Activated CD4-positive, alpha-beta T cell treated with anti-CD3 and anti-CD28 coated beads for 48 hours (primary cell): ENCODE data around the gene PM20D1.
"Not testable (repeated sequence)": the region's sequence is repeated elsewhere in the genome, so short reads cannot be mapped to it uniquely, and the experiment has no call there.

ENCODE experiments used
- DNase-seq: peaks from one replicate; pipeline ENCODE4 v3.0.0-alpha.2; 2020

Gene PM20D1

DNA sequence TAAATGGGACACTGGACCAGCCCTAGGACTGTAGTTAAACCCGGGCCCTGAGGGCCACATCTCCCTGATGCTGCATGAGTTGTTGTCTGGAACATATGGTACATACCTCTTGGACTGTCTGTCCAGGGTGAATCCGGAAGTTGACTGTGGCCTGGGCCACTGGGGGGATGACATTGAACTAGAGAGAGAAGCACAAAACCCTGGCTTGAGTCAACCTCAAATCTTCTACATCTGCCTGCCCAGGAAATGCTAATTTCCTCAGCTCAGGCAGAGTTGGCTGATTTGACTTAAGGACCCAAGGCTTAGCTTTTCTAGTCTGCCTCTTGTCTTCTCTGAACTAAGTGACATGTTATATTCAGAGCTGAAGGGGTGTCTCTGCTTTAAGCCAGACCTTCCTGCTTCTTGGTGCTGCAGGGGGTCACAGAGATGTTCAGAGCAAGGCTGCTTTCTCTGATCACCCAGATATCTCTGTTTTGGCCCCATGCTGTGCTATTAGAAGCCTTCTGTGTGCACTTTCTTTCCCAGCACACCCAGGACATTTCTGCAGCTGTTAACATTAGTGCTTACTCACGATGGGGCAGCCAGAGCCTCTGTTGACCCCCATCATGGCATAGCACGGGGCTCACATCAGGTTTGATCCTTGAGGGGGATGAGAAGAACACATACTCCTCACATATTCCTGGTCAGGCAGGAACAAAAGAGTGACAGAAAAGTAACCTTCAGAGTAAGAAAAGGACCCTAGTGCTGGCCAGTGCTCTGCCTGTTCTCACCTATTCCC lies 9.6 kb downstream of the PM20D1 start:
- DNase-seq = no peak

DNA sequence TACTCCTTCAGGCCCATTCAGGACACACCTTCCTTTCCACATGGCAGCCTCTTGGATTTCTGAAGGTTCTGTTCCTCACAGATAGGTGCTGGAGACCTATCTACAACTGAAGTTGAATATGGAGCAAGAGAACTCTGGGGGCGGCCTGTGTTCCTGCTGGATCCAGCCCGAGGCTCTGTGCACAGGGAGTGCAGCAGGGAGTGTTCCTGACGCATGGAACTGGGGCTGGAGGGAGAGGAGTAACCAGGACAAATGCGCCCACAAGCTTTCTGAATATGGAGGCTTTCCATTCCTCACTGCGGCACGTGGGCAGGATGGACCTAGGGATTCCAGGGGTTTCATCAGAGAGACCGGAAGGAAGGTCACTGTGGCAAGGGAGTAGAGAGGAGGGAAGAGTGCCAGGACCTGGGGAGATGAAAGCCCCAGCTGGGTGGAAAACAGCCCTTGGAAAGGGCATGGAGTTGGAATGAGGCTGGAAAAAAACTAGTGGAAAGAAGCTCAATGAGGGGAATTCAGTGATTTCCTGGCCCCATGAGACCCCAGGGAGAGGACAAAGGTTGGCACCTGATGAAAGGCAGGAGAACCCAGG lies 12.5 kb downstream of the PM20D1 start:
- DNase-seq = no peak

- DNase-seq = no peak
These were observed 15.2 kb downstream of the PM20D1 start for GRCh38 chr1:205834751-205835150.

GRCh38 chr1:205832326-205832751 lies 17.6 kb downstream of the PM20D1 start:
- DNase-seq = no peak

GRCh38 chr1:205827623-205828022 lies 22.3 kb downstream of the PM20D1 start:
- DNase-seq = no peak

- no peak for DNase-seq
These were observed 22.9 kb downstream of the PM20D1 start for GRCh38 chr1:205826995-205827394.

DNA sequence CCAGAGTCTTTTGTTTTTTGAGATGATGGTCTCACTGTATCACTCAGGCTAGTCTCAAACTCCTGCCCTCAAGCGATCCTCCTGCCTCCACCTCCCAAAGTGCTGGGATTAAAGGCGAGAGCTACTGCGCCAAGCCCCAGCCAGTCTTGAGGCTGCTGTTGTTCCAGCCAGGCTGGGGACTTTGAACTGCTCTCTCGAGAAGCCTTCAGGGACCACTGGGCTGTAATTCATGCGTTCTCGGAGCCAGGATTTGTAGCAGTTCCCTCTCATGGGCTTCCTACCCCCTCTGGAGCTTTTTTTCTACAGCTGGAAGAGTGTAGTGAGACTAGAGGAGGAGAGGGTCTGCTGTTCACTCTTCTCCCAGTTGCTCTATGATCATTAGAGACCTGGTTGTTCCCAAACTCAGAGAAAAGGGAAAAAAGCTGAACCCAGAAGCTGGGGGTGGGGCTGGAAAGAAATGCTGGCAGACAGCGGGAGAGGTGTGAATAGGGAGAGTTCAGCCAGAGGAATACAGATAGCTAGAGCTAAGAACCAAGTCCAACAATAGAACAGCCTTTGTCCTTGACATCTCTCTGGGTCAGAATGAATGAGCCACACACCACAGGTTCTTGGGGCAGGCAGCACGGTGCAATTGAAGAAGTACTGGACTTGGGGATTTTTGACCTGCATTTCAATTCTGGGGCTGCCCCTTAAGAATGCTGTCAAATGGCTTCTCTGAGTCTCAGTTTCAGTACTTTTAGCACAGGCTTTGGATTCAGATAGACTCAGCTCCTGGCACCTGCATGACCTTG lies 23.7 kb downstream of the PM20D1 start:
- DNase-seq = no peak

DNA sequence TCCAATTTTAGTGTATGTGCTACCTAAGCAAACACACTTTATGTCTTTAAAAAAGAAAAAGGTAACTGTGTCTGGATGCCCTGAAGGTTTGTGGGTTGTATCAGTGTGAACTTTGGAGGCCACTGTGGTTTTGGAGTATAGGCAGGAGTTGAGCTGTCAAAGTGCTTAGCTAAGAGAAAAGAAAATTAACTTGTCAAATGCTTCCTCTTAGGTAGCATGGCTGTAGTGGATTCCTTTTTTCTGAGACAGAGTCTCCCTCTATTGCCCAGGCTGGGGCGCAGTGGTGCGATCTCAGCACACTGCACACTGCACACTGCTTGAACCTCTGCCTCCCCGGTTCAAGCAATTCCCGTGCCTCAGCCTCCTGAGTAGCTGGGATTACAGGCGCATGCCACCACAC lies 25.8 kb downstream of the PM20D1 start:
- no peak for DNase-seq

DNA sequence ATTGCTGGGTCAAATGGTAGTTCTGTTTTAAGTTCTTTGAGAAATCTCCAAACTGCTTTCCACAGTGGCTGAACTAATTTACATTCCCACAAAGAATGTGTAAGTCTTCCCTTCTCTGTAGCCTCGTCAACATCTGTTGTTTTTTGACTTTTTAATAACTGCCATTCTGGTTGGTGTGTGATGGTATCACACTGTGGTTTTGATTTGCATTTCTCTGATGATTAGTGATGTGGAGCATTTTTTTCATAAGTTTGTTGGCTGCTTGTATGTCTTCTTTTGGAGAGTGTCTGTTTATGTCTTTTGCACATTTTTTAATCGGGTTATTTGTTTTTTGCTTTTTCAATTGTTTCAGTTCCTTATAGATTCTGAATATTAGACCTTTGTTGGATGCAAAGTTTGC lies 26.7 kb downstream of the PM20D1 start:
- not testable (repeated sequence) for DNase-seq

- DNase-seq = no peak
These were observed 27.5 kb downstream of the PM20D1 start for GRCh38 chr1:205822397-205822796.

- no peak for DNase-seq
These were observed 31.9 kb downstream of the PM20D1 start for GRCh38 chr1:205817988-205818387.

DNA sequence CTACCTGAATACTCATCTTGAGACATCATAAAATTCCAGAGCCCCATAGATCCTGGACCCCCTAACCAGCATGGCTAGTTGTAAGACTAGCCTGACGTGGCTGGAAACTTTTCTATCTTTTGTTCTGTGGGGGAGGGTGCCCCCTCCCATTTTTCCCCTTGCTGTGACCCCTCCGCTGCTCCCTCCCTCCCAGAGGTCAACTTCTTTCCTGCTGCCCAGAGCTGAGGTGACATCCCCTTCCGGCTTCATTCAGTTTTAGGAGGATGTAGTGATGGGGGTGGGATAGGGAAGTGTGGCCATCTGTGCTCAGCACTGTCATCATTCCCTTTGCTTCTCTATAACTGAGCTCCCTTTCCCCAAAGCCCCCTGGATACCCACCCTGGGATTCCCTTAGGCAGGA lies 32.6 kb downstream of the PM20D1 start:
- DNase-seq = no peak

DNA sequence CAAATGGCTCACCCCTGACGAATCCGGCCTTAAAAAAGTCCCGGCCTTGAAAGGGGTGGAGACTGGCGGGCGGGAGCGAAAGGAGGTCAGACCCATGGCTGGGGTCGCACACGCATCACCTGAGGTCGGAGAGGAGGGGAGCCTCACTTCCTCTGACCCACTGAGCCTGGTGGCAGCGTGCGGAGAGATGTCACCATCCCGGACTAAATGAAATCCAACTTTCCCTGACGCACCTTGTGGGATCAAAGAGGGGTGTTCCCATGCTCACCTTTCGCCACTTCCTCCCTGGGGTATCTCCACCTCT lies 36.2 kb downstream of the PM20D1 start:
- peak; percentile 49 for DNase-seq

- DNase-seq = peak; percentile 92
These were observed 36.8 kb downstream of the PM20D1 start, which contains the start of gene SLC41A1 for GRCh38 chr1:205812878-205813754. Gene SLC41A1 (minus strand): TSS chr1:205813198. CDS start chr1:205810441, 2,757 bp downstream.

DNA sequence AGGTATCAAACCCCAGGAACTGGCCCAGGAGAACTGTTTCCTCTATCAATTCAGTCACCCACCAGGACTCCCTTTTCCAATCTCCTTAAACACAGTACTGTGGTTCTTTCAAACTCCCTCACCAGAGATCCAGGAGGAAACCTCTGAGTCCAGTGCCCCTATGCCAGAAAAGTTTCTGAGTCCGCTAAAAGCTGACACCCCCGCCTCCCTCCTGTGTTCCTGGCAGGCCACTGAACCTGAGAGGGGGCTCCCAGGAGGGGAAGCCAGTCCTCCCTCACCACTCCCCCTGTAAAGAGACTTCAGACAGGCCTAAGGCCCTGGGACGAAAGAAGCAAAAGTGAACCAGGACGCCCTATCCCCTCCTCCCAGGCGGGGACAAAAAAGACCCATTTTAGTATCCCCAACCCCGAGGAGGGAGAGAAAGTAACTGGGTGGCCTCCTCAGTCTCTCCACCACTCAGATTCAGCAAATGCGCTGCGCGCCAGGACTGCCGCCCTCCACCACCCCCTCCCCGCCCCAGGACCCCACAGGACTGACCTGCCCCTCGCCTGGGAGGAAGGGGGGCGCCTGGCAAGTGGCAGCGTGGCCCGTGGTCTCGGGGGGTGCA lies 37.6 kb downstream of the PM20D1 start:
- peak; percentile 15 for DNase-seq

DNA sequence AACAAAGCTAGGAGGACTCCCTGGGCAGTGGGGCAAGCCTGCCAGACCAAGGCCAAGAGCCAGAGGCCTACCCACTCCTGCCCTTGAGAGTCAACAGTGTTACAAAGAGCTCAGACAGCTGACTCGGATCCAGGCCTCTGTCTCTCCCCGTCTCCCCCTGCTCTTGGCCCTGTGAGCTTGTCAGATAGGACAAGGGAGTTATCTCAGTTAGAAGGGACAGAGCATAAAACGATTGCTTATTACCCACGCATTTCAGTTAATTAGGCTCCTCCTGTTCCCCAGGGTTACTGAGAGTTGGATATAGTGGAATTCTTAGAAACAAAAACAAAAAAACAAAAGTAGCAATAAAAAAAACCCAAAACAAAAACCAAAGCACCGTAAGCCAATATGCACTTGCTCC lies 38.3 kb downstream of the PM20D1 start:
- DNase-seq = peak; percentile 18

DNA sequence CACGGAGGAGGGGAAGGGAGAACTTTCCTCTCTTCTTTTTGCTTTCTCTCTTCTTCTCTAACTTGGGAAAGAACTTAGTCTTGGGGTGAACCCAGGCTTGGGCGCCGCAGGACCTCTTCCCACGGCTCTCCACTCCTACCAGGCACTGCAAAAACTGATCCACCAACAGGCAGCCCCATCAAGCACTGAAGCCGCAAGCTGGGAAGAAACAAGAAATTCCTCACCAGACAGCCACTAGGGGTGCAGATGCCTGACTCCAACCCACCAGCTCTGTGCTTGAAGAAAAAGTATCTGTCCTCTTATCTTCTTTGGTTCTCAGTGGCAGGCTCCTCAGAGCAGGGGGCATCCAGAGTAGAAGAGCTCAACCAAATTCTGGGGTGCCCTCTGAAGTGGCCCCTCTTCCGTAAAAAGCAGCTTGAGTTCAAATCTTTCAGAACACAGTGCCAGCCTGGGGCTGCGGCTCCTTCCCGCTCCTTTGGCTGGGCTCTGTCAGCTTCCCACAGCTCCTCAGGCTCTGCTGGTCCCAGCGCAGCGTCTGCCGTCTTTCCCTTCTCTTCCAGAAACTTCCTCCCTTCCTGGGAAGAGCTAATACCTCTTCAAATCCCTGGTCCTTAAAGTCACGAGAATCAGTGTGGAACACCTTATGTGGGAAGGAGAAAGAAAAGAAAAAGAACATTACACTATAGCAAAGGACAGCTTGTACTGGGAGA lies 39.3 kb downstream of the PM20D1 start:
- DNase-seq = no peak

DNA sequence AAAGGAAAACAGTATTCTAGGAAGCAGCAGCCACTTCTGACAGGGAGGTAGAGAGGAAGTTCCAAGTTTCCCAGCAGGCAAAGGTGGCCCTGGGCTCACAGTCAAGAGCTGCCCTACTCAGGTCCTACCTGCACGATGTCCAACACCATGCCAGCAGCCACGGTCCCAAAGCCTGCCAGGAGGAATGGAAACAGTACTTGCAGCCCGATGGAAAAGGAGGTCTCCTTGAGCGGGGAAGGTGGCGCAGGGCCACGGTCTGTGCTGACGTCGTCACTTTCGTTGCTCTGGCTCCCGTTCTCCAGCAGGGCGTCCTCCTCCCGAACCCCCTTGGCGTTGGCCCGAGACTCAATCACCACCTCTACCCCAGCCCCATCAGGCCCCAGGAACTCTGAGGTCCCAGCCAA lies 40.0 kb downstream of the PM20D1 start:
- no peak for DNase-seq

- no peak for DNase-seq
These were observed 40.5 kb downstream of the PM20D1 start for GRCh38 chr1:205809469-205809868.

DNA sequence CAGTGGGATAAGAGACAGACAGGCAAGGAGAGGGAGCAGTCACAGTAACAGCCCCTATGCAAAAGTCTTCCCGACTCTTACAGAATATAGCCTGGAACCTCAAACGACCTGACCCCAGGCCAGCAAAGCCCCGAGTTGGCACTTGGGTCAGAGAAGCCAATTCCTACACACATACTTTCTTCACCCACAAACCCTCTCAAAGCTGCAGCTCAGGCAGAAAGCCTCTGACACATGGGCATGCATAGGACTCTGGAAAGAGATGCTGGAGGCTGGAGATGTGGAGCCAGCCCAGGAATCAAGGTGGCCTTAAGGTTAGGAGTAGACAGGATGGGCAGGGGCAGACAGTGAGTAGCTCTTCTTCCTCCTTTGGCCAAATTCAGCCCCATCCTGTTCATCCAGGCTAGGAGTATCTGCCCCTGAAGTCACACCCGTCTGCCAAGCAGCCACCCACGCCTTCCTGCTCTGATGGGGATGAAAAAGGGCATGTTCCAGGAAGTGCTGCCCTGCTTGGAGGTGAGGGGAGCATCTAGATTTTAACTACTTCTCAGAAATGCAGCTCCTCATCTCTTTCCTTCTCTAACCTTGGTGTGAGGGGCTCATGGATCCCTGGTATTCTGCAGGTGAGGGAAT lies 44.7 kb downstream of the PM20D1 start:
- DNase-seq = peak; percentile 72

GRCh38 chr1:205804605-205805004 lies 45.3 kb downstream of the PM20D1 start:
- DNase-seq = no peak
